ENCODE measurements around the gene PPIL1. TPM values are rescaled to one million over a fixed set of nuclear protein-coding genes. Genes with fewer than 3 reads are reported as not detected.

Gene PPIL1
- total and polyA plus RNA-seq, 2 of the 13 experiments (the other 11 are each of a cell fraction or from before 2014, with no cell fraction given) = 74.2 to 144 TPM

- TF ChIP-seq MYPOP (CRISPR knock-in tag; IDR thresholded peaks at IDR 0.05) = no peak
- no peak for TF ChIP-seq ZXDC (CRISPR knock-in tag; IDR thresholded peaks at IDR 0.05)
- no peak for TF ChIP-seq RCOR2 (CRISPR knock-in tag; IDR thresholded peaks at IDR 0.05)
- no peak for TF ChIP-seq LCORL (IDR thresholded peaks at IDR 0.05)
- peak; percentile 38; the same call in 1 of the 2 replicates for TF ChIP-seq LCORL (CRISPR knock-in tag; IDR thresholded peaks at IDR 0.05)
- no peak for TF ChIP-seq HNRNPK (IDR thresholded peaks at IDR 0.05; ENCODE audit: low read depth, low read length, poor library complexity, severe bottlenecking)
- TF ChIP-seq TBX3 (IDR thresholded peaks at IDR 0.05; ENCODE audit: borderline replicate concordance) = no peak
- no peak for TF ChIP-seq MXD1 (CRISPR knock-in tag; IDR thresholded peaks at IDR 0.05)
- TF ChIP-seq RBFOX2 (IDR thresholded peaks at IDR 0.05; ENCODE audit: low read depth, low read length) = no peak
- TF ChIP-seq MYNN (CRISPR knock-in tag; IDR thresholded peaks at IDR 0.05; ENCODE audit: low read depth) = no peak
- TF ChIP-seq KAT2B (IDR thresholded peaks at IDR 0.05; ENCODE audit: borderline replicate concordance, low read depth, low read length) = no peak
- TF ChIP-seq NPAS2 (CRISPR knock-in tag; IDR thresholded peaks at IDR 0.05; ENCODE audit: borderline replicate concordance) = no peak
- TF ChIP-seq THAP11 (CRISPR knock-in tag; IDR thresholded peaks at IDR 0.05) = no peak
- no peak for TF ChIP-seq ZNF260 (CRISPR knock-in tag; IDR thresholded peaks at IDR 0.05; ENCODE audit: borderline replicate concordance, low read depth)
- TF ChIP-seq ZNF720 (CRISPR knock-in tag; IDR thresholded peaks at IDR 0.05) = no peak
- no peak for TF ChIP-seq ETV5 (CRISPR knock-in tag; IDR thresholded peaks at IDR 0.05; ENCODE audit: borderline replicate concordance)
- peak; percentile 28; the same call in 1 of the 2 replicates for TF ChIP-seq HOXA3 (CRISPR knock-in tag; IDR thresholded peaks at IDR 0.05)
- TF ChIP-seq TAF15 (IDR thresholded peaks at IDR 0.05; ENCODE audit: low read depth, low read length, poor library complexity, severe bottlenecking) = no peak
- TF ChIP-seq BCL6 (CRISPR knock-in tag; IDR thresholded peaks at IDR 0.05) = no peak
- no peak for TF ChIP-seq ZNF124 (CRISPR knock-in tag; IDR thresholded peaks at IDR 0.05)
- no peak for TF ChIP-seq MTF1 (CRISPR knock-in tag; IDR thresholded peaks at IDR 0.05)
- no peak for TF ChIP-seq SCMH1 (CRISPR knock-in tag; IDR thresholded peaks at IDR 0.05; ENCODE audit: borderline replicate concordance)
- TF ChIP-seq CEBPZ (IDR thresholded peaks at IDR 0.05; ENCODE audit: low read length) = no peak
- no peak for TF ChIP-seq MXI1 (IDR thresholded peaks at IDR 0.05; ENCODE audit: borderline replicate concordance, low read depth, low read length)
- TF ChIP-seq DNMT3B (CRISPR knock-in tag; conservative IDR thresholded peaks at IDR 0.05) = no peak
Measured at GRCh38 chr6:36886950-36887618, 12.5 kb upstream of the PPIL1 start (continued).

All from HepG2 (cell line).